Measurements from ENCODE around the gene OBSCN.

Gene OBSCN

DNA sequence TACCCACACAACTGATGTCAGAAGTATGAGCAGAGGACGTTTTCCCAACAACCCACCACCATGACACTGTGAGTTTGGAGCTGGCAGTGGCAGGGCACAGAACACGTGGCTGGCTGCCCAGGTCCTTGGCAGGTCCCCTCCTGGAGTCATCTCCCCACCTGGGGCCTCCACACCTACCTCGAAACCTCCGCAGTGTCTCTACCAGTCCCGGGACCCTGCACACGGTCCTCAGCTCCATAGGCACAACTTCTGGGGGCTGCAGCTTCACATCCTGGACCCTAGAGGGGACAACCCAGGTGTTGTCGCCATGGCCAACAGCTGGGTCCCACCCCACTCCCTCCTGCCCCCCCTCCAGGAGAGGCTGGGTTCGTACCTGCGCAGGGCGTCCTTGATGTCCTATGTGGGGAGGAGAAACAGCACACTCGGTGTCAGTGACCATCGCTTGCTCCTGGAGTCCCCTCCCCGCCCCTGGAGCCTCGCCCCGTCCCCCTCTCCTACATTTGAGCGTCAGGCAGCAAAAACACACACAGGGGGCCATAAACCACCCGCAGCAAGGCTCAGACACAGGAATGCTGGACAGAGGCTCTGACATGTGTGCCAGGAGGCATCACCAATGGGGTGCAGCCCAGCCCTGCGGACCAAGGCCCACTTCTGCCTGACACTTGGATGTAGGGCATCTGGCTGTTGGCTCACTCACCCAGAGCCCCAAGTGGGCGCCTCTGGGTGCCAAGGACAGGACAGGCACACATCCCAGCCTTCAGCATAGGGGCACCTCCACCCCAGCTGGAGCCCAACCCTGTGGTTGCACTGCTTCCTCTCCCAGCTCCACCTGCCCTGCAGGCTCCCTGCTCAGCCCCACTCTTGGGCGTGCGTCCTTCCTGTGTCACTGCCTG is 189.2 kb downstream of the OBSCN start:
- TF ChIP-seq, protein P1, sequence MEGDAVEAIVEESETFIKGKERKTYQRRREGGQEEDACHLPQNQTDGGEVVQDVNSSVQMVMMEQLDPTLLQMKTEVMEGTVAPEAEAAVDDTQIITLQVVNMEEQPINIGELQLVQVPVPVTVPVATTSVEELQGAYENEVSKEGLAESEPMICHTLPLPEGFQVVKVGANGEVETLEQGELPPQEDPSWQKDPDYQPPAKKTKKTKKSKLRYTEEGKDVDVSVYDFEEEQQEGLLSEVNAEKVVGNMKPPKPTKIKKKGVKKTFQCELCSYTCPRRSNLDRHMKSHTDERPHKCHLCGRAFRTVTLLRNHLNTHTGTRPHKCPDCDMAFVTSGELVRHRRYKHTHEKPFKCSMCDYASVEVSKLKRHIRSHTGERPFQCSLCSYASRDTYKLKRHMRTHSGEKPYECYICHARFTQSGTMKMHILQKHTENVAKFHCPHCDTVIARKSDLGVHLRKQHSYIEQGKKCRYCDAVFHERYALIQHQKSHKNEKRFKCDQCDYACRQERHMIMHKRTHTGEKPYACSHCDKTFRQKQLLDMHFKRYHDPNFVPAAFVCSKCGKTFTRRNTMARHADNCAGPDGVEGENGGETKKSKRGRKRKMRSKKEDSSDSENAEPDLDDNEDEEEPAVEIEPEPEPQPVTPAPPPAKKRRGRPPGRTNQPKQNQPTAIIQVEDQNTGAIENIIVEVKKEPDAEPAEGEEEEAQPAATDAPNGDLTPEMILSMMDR (IDR thresholded peaks at IDR 0.05; ENCODE audit: insufficient read depth, low read depth, low read length, missing control alignments): no peak
- H3K4me3 ChIP-seq (ENCODE audit: low read length): no peak overlapping the region
- no peak for DNase-seq (ENCODE audit: low read depth)

DNA sequence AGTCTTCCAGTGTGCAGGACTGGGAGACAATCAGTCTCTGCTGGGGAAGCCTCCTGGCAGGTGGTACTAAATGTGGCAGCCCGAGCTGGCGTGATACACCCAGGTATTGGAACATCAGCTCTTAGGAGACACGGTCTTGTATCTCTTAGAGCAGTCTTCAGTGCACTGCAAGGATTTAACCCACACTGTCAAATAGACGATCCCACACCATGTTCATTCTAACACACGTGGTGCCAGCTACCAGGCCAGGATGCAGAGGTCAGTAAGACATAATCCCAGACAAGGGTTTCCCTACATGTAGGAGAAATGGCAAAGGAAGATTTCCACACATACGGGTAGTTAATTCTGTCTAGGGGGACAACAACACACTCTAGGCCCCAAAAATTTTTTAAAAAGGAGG is 190.1 kb downstream of the OBSCN start:
- DNase-seq (ENCODE audit: low read depth): no peak
- TF ChIP-seq, protein P1 (IDR thresholded peaks at IDR 0.05; ENCODE audit: insufficient read depth, low read depth, low read length, missing control alignments): no peak

DNA sequence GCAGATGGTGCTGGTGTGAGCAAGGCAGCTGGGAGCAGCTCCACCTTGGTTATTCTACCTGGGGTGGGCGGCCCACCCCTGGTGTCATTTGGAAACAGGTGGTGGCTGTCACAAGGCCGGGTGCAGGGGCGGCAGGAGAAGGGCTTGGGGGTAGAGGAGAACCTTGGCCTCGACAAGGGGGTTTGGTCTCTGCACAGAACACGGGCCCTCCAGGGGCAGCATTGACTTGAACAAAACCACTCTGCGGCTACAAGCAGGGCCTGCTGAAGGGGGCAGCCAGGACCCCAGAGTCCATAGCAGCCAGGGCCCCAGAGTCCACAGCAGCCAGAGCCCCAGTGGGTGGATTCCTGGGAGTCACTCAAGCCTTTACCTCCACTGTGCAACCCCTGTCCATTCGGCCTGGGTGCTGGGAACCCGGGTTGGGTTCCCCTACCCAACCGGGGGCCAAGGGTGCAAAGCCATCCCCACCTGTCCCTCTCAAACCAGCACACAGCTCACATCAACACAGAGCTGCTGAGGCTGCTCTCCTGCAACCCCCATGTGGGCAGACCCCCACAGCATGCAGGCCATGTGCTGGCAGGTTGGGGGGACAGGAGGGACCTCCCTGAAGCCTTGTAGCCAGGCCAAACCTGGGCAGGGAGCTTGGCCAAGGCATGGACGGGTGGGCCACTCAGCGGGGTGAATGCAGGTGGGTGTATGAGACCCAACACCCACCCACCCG is 191.1 kb downstream of the OBSCN start:
- no peak overlapping the region for H3K4me3 ChIP-seq (ENCODE audit: low read length)
- TF ChIP-seq, protein P1 (IDR thresholded peaks at IDR 0.05; ENCODE audit: insufficient read depth, low read depth, low read length, missing control alignments): no peak
- no peak for DNase-seq (ENCODE audit: low read depth)

More for the DNA sequence above, 190.1 kb downstream of the OBSCN start:
- no peak overlapping the region for H3K4me3 ChIP-seq (ENCODE audit: low read length)

DNA sequence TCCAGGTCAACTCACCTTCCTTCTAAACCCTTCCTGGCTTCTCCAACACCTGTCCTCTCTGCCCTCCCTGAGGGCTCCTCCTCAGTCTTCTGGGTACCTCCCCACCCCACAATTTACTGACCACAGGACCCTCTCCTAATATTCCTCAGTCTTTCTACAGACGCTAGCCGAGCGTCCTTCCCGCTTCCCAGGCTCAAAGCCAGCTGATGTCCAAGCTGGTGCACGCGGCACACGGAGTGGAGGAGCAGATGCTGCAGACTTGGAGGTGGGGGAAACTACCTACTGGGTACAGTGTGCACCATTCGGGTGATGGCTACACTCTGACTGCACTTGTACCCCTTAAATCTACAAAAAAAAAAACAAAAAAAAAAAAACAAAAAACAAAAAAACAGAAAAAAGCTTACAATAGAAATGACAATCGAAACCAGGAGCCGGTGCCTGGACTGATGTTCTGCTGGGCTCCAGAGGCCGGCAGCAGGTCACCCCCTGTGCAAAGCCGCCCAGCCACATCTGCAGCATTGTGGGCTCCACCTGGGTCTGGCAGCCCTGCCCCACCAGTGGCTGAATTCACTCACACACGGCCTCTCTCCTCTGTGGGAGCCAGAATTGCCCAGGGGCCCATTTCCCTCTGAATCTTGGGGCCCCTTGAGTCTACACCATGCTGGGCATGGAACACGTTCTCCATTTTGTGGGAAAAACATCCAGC is 191.8 kb downstream of the OBSCN start:
- H3K4me3 ChIP-seq (ENCODE audit: low read length): no peak overlapping the region
- no peak for DNase-seq (ENCODE audit: low read depth)
- TF ChIP-seq, protein P1 (IDR thresholded peaks at IDR 0.05; ENCODE audit: insufficient read depth, low read depth, low read length, missing control alignments): no peak

DNA sequence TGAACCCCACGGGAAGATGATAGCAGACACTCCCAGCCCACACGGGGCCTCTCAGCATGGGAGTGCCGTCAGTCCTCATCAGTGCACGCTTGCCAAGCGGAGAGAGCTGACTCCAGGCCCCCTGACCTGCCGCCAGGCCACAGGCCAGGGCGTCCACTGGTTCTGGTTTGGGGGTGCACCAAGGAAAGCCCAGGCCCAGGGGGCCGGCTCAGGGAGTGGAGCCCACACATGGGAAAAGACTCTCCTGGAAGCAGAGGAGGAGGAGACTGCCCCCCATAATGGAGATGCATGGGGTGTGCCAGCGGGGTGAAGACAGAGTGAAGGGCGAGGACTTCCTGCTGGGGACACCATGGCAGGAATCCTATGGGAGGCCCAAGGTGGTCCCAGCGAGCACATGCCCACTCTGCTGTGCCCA is 192.4 kb downstream of the OBSCN start:
- no peak for DNase-seq (ENCODE audit: low read depth)
- no peak overlapping the region for H3K4me3 ChIP-seq (ENCODE audit: low read length)
- TF ChIP-seq, protein P1 (IDR thresholded peaks at IDR 0.05; ENCODE audit: insufficient read depth, low read depth, low read length, missing control alignments): no peak

DNA sequence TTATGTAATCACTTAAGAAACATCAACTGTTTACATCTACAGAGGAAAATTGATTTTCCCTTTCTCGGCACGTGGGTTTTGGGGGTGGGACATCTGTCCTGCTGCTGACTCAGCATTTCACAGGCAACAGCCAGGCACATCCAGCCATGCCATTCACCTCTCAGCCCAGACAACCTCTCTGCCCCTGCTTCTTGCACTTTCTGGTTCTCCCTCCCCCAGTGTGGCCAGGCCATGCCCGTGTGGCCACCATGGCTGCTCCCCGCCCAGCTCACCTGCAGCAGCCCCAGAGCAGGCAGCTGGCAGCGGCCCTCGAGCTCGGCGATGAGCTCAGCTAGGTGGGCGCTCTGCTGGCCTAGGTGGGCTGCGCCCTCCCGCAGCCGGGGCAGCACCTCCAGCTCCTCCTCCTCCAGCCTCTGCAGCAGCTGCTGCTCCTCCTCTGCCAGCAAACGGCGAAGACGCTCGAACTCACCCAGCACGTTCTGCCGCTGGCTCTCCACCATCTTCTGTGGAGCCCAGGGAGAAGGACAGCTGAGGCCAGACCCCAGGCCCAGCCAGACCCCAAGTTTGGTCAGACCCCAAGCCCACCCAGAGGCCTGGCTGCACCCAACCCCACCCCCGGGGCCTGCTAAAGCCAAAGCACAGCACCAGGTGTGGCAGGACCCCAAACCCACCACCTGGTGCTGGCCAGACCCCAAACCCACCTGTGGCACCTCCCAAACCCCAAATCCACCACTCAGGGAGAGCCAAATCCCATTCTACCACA is 193.0 kb downstream of the OBSCN start:
- TF ChIP-seq, protein P1 (IDR thresholded peaks at IDR 0.05; ENCODE audit: insufficient read depth, low read depth, low read length, missing control alignments): no peak
- DNase-seq (ENCODE audit: low read depth): no peak
- no peak overlapping the region for H3K4me3 ChIP-seq (ENCODE audit: low read length)
